Right ventricle myocardium inferior (tissue), 1 donor: ENCODE results near the gene PARK7. TPM values are rescaled to one million over a fixed set of nuclear protein-coding genes. Genes with fewer than 3 reads are reported as not detected.
"Not testable (repeated sequence)": the region's sequence is repeated elsewhere in the genome, so short reads cannot be mapped to it uniquely, and the experiment has no call there.

ENCODE experiments used
- ATAC-seq: fragments of 200-7000 bp; cut with Tn5 transposase; one replicate; pipeline ENCODE4 v1.9.1; 2020; ENCODE audit warnings: mild to moderate bottlenecking, moderate library complexity
- DNase-seq: peaks from one replicate; pipeline ENCODE4 v3.0.0; 2021; ENCODE audit errors: missing footprints
- intact Hi-C: fragments of 100-400 bp; cut with DNase I; formaldehyde crosslinking; loops from one replicate; pipeline ENCODE4 v1.11.0; 2022
- long read RNA-seq: library from polyadenylated mRNA; unstranded; transcript quantifications from one replicate; pipeline ENCODE4 v2.0.0, GENCODE V29; 2021
- total RNA-seq: library from RNA; stranded (reverse); fragmentation: NEBNext Ultra II Directional; extraction: Animal tissue kit (Norgen Biotek cat#: 25700); gene quantifications from one replicate; pipeline ENCODE4 v1.2.1, GENCODE V29; 2021
- donor health status: DM: no; HTN: yes; CAD: no; lungs with severe emphysema.

PARK7 gene
- total RNA-seq: 372 TPM
- long read RNA-seq, transcript PARK7-209 (7 exons, 1,088 nt): minor isoform, 54 of 142 reads
- long read RNA-seq, transcript PARK7-201 (7 exons, 949 nt): major isoform, 75 of 142 reads
- long read RNA-seq, partial matches to known transcripts: 12 of 142 reads
- long read RNA-seq, other reads (novel, unspliced or antisense): 1 of 142 reads

DNA sequence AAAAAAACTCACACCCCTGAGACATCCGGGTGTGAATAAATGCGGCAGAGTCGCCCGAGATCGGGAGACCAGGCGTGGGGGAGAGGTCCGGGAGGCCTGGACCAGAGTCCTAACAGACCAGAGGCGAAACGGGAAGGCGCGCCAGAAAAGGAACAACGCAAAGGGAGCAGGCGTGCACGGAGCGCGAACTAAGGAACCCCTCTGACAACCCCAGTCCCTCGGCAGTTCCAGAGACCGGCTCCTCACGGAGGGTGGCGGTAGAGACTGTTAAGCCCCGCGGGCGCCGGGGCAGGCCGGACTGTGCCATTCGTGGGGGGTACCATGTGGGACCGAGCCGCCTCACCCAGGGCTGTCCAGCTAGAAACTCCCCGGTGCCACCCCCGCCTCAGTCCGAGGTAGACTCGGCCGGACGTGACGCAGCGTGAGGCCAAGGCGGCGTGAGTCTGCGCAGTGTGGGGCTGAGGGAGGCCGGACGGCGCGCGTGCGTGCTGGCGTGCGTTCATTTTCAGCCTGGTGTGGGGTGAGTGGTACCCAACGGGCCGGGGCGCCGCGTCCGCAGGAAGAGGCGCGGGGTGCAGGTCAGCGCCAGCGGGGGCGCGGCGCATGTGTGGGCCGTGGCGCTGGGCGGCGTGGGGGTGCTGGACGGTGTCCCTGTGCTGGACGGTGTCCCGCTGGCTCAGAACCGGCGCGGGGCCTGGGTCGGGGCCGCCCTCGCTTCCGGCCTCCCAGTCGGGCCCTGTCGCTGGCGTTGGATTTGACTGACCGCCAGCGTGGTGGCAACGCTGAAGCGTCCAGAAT, at the start of gene PARK7:
Gene PARK7, plus strand, starts transcription at position 496 of the 798 bp plus-strand sequence. CDS start 1,075 bp downstream, outside the sequence.
- intact Hi-C loops: no loop called here
- ATAC-seq (peak; percentile 98), DNase-seq (peak; percentile 100)

DNA sequence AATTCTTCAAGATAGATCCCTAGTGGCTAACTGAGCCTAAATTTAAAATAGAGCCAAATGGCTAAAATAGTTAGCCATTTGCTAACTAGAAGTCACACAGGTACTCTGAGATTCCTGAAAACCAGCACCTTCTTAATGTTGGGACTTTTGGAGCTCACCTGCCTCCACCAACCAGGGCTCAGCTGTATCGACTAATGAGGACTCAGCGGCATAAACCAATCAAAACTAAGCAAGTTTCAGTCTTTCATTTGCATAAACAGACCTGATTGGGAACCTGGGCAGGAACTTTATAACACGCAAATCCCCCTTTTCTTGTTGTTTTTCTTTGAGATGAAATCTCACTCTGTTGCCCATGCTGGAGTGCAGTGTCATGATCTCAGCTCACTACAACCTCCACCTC, 49.4 kb upstream of the PARK7 start:
- intact Hi-C loops: no loop called here
- ATAC-seq (no peak), DNase-seq (no peak)

DNA sequence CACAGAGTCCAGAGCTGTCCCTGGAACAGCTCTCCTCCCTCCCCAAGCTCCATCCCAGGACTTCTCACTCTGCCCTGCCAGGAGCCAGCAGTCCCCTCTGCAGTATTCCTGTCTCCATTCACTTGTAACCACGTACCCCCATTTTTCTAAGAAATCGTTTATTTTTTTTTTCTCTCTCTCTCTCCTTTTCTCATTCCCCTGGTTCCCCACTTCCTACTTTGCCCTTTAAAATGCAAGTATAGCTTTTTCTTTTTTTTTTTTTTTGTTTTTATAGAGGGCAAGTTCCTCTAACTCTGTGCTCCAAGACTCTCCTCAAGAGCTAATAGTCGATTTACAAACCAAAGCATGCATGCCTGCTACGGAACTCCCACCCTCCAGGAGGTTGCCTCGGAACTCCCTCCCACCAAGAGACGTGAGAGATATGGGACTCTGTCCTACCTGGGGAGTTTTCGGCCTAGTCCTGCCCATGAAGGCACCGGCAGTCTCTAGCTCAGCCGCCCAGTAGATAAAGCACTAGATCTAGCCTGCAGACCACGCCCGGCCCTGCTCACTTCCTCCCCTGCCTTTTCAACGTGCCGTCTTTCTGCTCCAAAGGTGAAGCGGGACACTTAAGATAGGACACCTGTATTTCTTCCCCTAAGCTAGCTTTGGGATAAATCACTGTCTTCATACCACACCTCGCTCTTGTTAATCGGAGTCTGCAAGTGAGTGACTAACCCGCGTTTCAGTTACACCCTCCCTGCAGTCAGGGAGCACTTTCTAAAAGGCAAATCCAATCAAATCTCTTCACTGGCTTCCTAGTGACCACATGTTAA, 48.6 kb upstream of the PARK7 start:
- intact Hi-C loops: no loop called here
- DNase-seq: no peak
- ATAC-seq: no peak

DNA sequence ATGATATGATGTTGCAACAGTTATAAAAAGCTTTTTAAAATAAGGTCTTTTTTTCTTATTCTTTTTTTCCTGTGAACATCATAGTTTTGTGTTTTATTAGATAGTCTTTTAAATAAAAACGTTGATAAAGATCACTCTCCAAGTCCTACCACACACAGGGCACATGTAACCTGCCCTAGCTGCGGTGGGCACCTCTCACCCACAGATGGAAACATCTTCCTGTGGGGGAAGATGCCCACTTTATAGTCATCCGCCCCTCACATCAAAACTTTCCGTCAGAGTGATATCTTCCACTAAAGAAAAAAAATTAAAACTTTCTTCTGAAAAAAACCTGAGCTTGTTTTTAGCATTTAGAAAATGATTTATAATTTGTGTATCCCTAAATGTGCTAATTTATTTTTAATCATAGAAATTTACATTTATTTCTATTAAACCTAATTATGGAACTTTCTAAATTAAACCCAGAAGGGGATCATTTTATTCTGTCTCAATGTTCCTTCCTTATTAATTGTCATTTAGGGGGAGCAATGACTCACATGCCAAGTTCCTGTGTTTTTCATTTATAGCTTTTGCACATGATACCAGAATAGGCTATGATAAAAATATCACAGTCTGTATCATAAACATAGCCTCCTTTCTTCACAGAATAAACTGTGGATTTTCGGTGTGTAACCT, 45.5 kb upstream of the PARK7 start:
- ATAC-seq (no peak), DNase-seq (no peak)
- intact Hi-C loops: no loop called here

DNA sequence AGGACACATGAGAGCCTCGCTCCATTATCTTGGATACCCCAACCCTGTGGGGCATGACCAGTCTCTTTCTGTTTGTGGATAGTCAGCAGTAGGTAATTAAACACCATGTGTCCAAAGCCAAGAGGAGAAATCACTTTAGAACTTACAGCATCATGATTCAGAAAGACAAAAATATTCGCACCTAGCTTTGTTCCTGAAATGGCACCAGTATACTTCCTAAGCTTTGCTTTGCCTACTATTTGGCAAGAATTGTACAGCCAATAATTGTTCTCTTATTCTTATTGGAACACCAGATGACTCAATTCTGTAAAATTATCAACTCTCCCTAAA, 45.0 kb upstream of the PARK7 start:
- intact Hi-C loops: no loop called here
- DNase-seq (no peak), ATAC-seq (no peak)

DNA sequence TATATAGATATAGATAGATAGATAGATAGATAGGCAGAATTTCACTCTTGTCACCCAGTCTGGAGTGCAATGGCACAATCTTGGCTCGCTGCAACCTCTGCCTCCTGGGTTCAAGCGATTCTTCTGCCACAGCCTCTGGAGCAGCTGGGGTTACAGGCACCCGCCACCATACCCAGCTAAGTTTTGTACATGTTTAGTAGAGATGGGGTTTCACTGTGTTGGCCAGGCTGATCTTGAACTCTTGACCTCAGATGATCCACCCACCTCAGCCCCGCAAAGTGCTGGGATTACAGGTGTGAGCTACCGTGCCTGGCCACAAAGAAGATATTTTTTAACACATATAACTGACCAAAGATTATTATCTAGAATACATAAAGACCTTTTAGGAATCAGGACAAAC, 43.5 kb upstream of the PARK7 start:
- DNase-seq, ATAC-seq, intact Hi-C loops: not testable (repeated sequence)

DNA sequence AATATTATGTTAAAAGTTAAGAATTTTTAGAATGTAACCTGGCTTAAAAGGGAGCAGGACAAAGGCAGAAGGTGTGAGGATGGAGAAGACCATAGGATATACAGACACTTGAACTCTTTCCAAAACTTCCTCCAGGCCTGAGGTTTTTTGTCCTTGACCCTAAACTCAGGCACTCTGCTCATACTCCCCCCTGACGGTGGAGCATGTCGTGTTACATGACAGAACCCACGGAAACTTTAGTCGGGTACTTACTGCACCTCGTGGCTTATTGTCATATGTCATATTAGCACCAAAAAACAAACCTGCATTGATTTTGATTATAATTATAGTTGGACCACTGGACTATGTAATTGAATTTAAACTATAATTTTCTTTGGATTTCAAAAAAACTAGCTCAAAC, 41.6 kb upstream of the PARK7 start:
- intact Hi-C loops: no loop called here
- DNase-seq: no peak
- ATAC-seq: no peak

DNA sequence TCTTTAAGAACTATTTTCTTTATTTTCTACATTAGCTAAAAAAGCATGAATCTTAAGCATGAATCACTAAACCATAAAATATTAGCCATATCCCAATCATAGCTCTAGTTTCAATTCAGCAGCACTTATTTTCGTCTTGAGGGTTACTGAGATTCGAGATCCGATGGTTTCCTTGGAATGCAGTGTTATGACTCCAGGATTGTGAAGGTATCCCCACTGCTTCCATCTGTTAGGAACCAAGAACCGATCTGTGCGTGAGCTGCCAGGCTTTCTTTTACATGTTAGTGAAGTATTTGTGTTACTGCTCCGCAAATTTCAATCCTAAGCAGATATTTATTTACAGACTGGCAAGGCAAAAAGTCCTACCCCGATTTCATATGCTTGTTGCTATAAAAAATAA, 39.7 kb upstream of the PARK7 start:
- no peak for ATAC-seq
- intact Hi-C loops: no loop called here
- DNase-seq: no peak

DNA sequence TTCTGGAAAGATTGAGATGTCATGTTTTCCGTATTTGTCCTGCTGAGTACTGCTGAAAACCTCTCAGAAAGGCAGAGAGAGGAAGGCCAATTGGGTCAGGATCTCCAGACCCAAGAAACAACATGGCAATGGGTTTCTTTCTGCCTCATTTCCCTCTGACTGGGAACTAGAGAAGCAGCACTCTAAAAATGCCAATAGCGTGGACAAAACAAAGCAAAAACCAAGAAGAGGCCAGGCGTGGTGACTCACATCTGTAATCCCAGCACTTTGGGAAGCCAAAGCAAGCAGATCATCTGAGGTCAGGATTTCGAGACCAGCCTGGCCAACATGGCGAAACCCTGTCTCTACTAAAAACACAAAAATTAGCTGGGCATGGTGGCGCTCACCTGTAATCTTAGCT, 39.2 kb upstream of the PARK7 start:
- ATAC-seq (no peak), DNase-seq (no peak)
- intact Hi-C loops: no loop called here

DNA sequence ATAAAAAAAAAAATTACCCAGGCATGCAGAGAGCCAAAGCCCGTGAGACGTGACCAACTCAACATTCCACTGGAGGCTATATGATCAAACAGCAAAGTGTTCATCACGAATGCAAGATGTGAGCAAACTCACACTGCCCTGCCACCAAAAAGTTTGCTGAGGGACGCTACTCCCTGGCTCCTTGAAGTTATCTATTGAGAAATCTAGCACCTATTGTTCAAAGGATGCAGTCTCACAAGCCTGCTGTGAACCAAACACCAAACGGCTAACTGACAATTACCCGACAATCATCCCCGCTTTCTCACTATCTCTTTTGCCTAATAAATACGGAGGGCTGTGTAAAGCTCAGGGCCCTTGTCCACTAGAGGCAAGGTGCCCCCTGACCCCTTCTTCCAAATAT, 34.5 kb upstream of the PARK7 start:
- ATAC-seq, intact Hi-C loops: not testable (repeated sequence)

DNA sequence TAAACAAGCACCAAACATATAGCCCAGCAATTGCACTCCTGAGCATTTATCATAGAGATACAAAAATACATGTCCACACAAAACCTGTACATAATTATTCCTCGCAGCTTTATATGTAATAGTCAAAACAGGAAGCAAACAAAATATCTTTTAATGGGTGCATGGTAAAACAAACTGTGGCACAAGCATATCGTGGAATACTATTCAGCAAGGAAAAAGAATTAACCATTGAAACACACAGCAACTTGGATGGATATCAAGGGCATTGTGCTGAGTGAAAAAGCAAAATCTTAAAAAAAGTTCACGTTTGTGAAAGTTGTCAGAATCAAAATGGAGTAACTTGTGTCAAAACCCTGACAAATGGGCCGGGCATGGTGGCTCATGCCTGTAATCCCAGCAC, 33.3 kb upstream of the PARK7 start:
- intact Hi-C loops: no loop called here
- DNase-seq: no peak
- no peak for ATAC-seq

More for the DNA sequence above, 34.5 kb upstream of the PARK7 start:
- not testable (repeated sequence) for DNase-seq

DNA sequence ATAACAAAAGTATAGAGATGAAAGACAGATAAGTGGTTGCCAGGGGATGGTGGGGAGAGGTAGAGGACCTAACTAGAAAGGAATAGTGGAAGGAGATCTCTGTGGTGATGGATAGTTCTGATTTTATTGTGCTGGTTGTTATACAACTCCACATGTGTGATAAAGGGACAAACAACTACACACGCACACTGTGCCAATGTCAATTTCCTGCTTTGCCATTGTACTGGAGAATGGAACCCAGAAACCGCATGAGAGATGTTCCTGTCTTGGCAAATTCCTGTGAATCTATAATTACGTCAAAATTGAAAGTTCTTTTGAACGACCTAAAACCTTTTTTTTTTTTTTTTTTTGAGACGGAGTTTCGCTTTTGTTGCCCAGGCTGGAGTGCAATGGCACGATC, 31.9 kb upstream of the PARK7 start:
- ATAC-seq: no peak

DNA sequence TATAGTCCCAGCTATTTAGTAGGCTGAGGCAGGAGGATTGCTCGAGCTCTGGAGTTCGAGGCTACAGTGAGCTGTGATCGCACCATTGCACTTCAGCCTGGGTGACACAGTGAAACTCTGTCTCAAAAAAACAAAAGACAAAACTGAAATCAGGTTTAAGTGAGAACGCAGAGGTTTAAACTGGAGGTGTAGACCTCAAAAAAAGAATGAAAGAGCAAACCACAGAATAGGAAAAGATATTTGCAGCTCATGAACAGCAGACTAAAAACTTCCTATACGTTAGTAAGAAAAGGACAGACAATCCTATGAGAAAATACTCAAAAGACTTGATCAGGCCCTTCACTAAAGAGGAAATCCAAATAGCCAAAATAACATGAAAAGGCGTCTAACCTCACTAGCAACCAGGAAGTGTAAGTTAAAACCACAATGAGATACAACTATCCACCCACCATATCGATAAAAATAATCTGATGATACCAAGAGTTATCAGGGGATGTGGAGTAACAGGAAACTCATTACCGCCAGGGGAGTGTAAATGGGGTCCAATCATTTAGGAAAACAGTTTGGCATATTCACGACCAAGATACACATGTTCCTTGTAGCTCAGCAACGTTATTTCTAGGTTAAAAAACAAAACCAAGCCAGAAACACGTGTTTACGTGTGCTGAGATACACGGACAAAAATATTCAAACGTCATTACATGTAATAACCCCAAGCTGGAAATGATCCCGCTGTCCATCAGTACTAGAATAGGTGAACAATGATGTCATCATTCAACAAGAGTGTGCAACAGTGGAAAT, 30.7 kb upstream of the PARK7 start:
- no peak for DNase-seq
- ATAC-seq: no peak
- intact Hi-C loops: no loop called here

More for the DNA sequence above, 31.9 kb upstream of the PARK7 start:
- no peak for DNase-seq
- intact Hi-C loops: no loop called here

DNA sequence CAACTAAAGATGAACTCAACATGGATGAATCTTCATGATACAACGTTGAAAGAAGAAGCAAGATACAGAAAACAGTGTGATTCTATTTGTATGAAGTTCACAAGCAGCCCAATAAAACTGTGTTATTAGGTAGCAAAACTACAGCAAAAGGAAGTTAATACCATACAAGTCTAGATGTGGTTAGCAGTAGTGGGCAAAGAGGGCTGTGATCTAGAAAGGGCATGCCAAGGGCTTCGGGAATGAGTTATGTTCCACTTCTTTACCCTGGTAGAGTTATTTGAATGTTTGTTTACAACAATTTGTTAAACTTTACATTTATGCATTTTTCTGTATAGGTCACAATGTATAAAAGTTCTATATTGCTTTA, 30.1 kb upstream of the PARK7 start:
- ATAC-seq (no peak), DNase-seq (no peak)
- intact Hi-C loops: no loop called here

DNA sequence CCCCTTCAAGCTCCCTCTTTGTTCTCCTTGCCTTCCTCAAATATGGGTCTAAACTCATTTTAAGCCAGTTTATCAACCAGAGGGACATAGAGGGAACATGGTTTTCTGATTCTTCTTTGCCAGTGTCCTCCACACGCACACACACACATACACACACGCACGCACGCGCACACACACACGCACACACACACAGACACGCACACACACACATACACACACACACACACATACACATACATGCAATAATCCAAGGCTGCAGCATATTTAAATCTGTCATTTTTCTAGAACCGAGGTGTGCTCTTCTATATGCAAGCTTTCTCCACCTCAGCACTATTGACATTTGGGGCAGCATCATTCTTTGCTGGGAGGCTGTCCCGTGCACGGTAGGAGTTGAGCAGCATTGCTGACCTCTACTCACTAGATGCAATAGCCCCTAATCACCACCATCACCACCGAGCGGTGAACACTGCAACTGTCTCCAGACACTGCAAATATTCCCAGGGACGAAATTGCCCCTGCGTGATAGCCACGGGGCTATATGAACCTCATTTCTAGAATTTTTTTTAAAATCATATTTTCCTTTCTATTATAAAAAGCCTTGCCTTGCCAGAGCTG, 28.9 kb upstream of the PARK7 start:
- no peak for DNase-seq
- intact Hi-C loops: no loop called here
- no peak for ATAC-seq

DNA sequence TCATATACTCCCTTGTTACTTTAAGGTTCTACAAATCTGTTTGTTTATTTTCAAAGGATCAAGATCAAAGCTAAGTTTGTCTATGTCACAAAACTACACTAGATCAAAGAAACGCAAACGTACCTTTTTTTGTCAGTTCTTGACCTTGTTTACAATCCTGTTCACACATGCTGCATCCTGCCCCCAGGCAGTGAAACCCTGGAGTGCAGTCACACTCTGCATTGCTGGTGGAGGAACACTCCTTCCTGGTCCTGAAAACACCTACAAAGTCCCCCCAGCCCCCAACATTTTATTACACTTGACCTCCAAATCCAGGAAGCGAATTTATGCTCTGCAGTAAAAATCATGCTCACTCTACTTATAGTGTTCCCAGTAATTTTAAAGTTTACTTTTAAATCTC, 23.4 kb upstream of the PARK7 start:
- no peak for DNase-seq
- no peak for ATAC-seq
- intact Hi-C loops: no loop called here

DNA sequence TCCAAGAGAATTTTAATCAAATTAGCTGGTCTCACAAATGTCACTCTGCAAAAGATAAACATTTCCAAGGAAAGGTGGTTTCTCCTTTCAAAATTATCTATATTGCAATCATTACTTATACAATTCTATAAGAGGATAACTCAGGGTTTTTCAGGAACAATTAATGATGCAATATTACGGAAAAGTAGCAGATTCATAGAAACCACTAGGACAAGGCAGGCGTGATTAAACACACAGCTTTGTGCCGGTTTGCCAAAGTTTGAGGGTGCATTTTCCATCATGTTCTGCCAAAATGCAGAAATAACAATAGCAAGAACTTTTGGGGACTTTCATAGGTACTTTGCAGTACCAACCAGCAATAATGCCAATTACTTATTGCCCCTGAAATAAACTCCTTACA, 21.5 kb upstream of the PARK7 start:
- DNase-seq (no peak), ATAC-seq (no peak)
- intact Hi-C loops: no loop called here

DNA sequence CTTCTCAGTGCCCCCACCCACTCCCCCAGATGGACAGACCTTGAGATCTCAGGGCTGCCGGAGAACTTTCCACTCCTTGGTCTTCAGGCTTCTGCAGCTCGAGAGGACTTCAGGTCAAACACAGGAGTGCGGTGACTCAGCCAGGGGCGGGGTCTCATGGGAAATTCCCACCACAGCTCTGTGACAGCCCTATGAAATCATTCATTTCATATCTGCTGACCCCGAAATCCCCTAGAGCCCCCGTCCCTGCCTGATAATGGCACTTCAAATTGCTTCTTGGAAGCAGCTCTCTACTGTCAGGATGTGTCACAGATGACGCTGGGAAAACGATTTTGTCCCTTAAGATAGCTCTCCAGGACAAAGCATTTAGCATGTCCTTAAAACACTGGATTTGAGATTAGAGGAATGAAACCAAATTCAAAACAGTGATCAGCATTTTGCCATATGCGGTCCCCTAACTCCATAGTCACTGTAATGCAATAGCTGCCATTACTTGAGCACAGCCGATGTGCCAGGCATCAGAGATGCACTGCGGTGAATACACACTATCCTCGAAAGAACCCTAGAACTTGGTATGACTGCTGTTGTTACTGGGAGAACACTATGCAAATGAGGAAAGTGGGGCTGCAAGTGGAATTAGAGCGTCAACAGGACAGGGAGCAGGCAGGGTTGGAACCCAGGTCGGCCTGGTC, 20.6 kb upstream of the PARK7 start, which contains the start of gene TNFRSF9:
Gene TNFRSF9, minus strand, starts transcription at position 95 of the 692 bp plus-strand sequence. CDS start 845 bp downstream, outside the sequence.
- no peak for ATAC-seq
- intact Hi-C loops: no loop called here
- DNase-seq: no peak
